GM10266 (cell line): ENCODE data around the gene ITPK1.
"Not testable (repeated sequence)": the region's sequence is repeated elsewhere in the genome, so short reads cannot be mapped to it uniquely, and the experiment has no call there.

Experiments used
- DNase-seq: peaks from one replicate; pipeline ENCODE4 v3.0.0; 2012; ENCODE audit errors: extremely low spot score
- TF ChIP-seq, protein P1 (sequence below): IDR thresholded peaks from 2 replicates; pipeline ENCODE4 v1.5.1; 2012; ENCODE audit warnings: mild to moderate bottlenecking, low read depth; ENCODE audit not compliant: control insufficient read depth, insufficient read depth; ENCODE audit errors: missing control alignments

The ITPK1 gene

DNA sequence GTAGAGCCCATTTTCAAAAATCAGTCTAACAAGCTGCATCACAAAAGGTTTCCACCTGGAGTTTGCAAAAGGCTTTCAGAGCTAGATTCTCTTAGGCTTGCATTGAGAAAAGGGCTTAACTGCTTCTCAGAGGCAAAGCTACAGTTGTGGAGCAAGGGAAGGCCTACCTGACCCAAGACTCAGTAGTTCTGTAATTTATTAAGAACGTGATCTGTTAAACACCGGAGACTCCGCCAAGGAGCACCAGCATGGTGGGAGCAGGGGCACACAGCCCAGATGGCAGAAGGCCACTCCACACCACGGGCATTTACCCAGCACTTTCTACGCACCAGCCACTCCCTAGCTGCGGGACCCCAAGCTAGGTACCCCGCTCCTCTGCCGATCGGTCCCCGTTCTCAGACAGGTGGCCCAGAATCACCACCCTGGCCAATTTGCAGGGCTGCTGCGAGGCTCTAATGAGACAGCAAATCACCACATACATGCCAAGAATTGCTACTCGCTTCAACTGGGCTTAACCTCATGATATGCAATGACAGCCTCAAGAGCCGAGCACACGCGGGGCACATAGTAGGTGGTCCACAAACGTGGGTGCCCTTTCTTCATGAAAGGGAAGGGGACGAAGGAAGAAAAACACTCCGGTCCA lies 1.5 kb downstream of the ITPK1 start:
- TF ChIP-seq, protein P1, sequence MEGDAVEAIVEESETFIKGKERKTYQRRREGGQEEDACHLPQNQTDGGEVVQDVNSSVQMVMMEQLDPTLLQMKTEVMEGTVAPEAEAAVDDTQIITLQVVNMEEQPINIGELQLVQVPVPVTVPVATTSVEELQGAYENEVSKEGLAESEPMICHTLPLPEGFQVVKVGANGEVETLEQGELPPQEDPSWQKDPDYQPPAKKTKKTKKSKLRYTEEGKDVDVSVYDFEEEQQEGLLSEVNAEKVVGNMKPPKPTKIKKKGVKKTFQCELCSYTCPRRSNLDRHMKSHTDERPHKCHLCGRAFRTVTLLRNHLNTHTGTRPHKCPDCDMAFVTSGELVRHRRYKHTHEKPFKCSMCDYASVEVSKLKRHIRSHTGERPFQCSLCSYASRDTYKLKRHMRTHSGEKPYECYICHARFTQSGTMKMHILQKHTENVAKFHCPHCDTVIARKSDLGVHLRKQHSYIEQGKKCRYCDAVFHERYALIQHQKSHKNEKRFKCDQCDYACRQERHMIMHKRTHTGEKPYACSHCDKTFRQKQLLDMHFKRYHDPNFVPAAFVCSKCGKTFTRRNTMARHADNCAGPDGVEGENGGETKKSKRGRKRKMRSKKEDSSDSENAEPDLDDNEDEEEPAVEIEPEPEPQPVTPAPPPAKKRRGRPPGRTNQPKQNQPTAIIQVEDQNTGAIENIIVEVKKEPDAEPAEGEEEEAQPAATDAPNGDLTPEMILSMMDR: no peak
- no peak for DNase-seq

DNA sequence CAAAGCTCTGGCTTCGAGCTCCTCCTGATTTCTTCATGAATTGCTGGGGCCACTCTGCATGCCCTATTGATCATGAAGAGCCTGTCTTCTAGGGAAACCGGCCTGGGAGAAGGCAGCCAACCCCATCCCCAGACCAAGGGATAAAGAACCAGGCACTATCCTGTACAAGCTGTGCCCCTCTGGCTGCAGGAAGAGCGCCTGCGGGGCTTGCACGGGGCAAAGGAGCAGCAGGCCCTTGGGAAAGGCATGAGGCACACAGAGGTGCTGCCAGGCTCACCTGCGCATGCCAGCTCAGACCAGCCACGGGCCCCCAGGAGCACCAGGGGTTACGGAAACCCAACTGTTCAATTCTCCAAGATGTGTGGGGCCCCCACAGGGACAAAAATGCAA lies 2.1 kb downstream of the ITPK1 start:
- DNase-seq: no peak

DNA sequence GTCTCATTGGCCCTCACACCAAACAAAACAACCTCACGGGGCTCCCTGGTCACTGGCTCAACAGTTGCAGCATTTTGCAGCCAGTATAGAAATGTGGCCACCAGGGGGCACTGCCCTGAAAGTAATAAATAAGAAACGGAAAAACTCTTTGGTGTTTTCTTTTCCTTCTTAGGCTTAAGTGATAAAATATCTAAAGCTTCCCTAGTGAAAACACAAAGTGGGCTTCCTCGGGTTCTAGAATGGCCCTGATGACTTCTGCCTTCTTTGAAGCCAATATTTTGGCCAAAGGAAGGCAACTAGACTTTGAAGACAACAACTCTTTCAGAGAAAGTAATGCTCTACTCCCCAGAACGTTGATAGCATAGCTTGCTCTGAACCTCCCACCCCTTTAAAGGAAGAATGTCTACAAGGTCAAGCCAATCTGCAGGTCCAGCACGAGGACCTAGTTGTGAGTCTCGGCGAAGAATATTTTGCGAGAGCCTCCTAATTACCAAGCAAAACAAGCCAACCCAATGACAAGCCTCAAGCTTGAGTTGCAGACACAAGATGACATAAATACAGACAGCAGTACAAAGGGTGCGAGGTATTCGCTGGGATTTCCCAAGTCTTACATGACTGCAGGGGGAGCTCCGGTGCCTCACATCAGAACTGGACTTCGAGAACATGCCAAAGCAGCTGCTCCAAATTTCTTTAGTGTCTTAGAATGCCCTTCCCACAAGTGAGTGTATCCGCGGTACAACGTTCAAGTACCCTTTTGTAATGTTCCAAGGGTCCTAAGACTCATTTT lies 2.6 kb downstream of the ITPK1 start:
- TF ChIP-seq, protein P1: peak; percentile 82
- peak; percentile 69 for DNase-seq

More for the DNA sequence above, 2.1 kb downstream of the ITPK1 start:
- TF ChIP-seq, protein P1: no peak

DNA sequence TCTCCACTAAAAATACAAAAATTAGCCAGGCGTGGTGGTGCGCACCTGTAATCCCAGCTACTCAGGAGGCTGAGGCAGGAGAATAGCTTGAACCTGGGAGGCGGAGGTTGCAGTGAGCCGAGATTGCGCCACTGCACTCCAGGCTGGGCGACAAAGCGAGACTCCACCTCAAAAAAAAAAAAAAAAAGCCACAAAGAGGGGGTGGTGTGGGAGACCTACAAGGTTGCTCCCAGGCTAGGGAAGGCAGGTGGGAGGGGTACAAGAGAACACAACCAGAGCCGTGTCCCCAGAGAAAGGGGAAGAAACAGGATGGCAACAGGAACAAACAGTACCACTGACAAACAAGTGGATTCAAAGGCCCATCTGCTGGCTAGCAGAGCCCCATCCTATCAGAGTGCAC lies 4.2 kb downstream of the ITPK1 start:
- DNase-seq: not testable (repeated sequence)

DNA sequence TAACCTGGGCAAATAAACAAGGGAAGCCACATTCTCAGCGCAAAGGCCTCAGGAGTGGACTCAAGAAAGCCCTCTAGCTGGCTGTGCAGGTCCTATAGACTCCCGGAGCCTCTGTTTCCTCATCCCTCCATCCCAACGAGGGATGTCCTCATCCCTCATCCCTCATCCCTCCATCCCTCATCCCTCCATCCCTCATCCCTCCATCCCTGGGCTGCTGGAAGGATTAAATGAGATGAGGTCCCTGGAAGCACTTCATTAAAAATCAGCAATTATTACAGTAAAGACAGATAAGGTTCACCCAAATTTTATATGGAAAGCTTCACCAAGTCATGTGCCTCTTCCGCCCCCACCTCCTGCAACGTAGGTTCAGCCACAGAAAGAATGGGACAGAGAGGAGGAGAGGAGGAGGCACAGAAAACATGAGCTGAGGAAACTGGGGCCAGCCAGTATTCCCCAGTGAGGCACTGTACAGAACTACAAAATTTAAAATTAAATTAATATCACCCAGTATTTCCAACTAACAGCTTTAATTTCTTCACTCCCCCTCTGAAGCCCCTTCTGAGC lies 4.8 kb downstream of the ITPK1 start:
- DNase-seq: no peak
- TF ChIP-seq, protein P1: no peak

DNA sequence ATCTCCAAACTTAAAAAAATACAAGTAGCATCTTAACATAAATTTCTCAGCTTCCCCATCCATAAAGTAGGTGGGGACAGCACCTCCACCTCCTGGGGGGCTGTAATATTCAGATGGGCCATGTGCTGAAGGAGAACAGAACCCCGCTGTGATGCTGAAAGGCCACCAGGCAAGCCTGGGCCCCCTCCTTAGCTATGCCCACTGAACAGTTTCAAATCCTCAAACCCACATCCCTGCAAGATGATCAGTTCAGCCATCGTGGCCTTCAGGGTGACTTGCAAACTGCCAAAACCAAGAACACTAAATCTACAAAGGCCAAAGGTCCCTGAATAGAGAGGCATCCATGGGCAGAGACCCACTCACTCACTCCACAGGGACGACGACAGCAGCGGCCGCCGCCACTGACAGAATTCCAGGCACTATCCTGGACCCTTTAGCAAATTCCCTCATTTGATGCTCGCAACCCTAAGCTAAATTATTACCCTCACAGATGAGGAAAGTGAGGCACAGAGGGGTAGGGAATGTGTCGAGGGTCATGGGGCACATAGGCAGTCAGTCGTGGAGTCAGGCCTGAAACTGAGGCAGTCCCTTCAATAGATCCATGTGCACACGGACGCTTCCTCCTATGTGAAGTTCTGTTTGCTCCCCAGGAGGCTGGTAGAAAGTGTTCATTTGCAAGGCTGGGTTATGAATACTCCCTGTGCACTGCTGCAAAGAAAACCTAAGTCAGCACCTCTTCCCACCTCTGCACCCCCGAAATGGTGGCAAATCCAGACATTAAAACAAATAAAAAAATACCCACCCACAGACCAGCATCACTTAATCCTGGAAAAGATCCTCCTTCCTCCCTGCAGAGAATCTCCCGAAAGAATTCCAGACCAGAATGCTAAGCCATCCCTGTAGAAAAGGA lies 5.9 kb downstream of the ITPK1 start:
- TF ChIP-seq, protein P1: no peak
- no peak for DNase-seq

DNA sequence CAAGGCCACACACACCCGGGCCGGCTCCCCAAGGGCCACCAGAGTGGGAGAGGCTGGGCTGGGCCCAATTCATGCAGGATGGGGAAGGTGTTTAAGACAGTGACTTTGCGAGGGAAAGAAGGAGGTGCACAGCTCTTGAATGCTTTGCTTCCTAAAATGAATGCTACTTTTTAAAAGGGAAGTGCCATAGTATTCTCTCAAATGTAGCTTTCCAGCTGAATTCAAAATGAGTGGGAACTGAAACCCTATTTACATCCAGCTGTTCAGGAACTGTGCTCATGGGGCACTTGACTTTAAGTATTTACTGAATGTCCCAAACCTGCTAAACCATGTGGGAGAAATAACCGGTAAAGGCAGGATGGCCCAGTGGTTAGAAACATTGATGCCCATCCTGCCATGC lies 7.6 kb downstream of the ITPK1 start:
- no peak for DNase-seq
- TF ChIP-seq, protein P1: no peak
